GM12892 (cell line): ENCODE measurements around the gene HMX1.

Experiments
- POLR2A ChIP-seq: IDR thresholded peaks from 2 replicates; pipeline ENCODE4 v1.6.1; 2011; ENCODE audit warnings: low read depth, low read length, control low read depth
- POLR2AphosphoS5 ChIP-seq: IDR thresholded peaks from 2 replicates; pipeline ENCODE4 v1.6.1; 2011; ENCODE audit warnings: low read depth, low read length, control low read depth
- TAF1 ChIP-seq: IDR thresholded peaks from 2 replicates; pipeline ENCODE4 v1.6.1; 2011; ENCODE audit warnings: low read depth, mild to moderate bottlenecking, control low read depth, low read length, borderline replicate concordance

DNA sequence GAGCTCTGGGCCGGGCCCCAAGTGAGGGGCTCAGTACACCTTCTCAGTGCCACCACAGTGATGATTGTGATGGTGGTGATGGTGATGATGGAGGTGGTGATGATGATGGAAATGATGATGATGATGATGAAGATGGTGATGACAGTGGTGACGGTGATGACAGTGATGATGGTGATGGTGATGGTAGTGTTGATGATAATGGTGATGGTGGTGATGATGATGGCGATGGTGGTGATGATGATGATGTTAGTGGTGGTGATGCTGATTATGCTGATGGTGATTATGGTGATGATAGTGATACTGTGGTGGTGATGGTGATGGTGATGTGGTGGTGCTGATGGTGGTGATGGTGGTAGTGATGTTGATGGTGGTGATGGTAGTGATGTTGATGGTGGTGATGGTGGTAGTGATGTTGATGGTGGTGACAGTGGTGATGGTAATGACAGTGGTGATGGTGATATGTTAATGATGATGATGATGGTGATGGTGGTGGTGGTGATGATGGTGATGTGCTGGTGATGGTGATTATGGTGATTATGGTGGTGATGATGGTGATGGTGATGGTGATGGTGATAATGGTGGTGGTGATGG, 29.9 kb downstream of the HMX1 start:
- TF ChIP-seq TAF1 (no peak), POLR2AphosphoS5 (no peak), POLR2A (no peak)
